ENCODE results near the gene CCSAP. TPM values are rescaled to one million over a fixed set of nuclear protein-coding genes. Genes with fewer than 3 reads are reported as not detected.
"Not testable (repeated sequence)": the region's sequence is repeated elsewhere in the genome, so short reads cannot be mapped to it uniquely, and the experiment has no call there.

The CCSAP gene
- total RNA-seq, 2 experiments from 2014 or later, result 8.9 to 9.8 TPM

DNA sequence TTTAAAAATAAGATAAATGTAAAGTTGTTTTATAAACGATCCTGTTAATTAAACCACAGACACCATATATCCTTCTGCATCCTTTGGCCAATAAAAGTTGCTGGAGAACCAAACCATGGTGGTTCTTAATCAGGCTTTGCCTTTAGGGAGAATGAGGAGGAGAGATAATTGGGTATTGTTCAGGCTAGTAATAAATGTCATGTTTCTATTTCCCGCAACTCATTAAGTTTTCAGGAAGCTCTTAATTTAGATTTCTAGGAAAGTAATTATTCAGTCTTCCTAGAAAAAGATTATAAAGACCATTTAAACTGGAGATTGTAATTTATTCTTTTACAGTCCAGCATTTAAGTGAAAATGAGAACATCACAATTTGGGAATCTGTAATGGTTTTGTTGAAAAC lies 37.5 kb downstream of the CCSAP start:
- CTCF ChIA-PET, result no interaction called here
- H3K4me1 Mint-ChIP-seq, result peaks cover 8% of the 10 kb centered on the region
- no peak for ATAC-seq
- H3K9me3 Mint-ChIP-seq (ENCODE audit: low read depth), result no peaks in the 10 kb centered on the region
- no peak overlapping the region for H3K4me3 Mint-ChIP-seq
- H3K27ac Mint-ChIP-seq, result no peak overlapping the region
- DNase-seq, result no peak
- H3K36me3 Mint-ChIP-seq, result peaks cover 30% of the 10 kb centered on the region
- no peaks in the 10 kb centered on the region for H3K27me3 Mint-ChIP-seq

DNA sequence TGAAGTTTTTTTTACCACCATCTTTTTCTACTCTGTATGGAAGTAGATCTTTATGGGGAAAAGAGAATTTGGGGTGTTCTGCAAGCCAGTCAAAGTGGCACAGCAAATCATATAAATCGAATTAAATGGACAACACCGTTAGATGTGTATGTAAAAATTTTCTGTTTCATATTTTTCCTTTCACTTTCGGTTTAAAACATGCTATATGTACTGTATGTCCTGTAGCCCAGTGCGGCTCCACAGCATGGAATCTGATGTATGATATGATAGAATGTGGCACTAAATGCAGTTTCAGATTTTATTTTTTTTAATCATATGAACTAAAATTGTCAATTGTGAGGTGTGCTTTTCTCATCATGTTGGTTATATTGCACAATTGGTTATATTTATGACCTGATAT lies 39.0 kb downstream of the CCSAP start:
- Mint-ChIP-seq H3K27ac (peak overlapping the region; percentile 3), H3K27me3 (no peaks in the 10 kb centered on the region), H3K9me3 (ENCODE audit: low read depth) (no peaks in the 10 kb centered on the region), H3K36me3 (peaks cover 35% of the 10 kb centered on the region), H3K4me3 (no peak overlapping the region), H3K4me1 (peaks cover 8% of the 10 kb centered on the region)
- DNase-seq, result no peak
- CTCF ChIA-PET, result no interaction called here
- ATAC-seq, result peak; percentile 64

DNA sequence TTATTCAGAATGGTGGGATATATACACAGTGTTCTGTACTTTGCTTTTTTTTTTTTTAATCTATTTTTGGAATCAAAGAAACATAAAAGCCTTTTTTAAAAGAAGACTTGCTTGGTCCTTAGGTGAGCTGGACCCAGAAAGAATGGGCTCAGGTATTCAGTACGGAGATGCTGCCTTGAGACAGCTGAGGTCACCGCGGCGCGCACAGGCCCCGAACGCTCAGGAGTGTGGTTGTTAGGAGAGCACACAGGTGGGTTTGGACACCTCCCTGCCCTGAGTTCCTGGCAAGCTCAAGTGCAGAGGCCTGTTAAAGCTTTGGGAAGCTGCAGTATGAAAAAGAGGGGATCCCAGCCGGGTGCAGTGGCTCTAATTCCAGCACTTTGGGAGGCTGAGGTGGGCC lies 40.1 kb downstream of the CCSAP start:
- CTCF ChIA-PET, result no interaction called here
- Mint-ChIP-seq H3K9me3 (ENCODE audit: low read depth) (no peaks in the 10 kb centered on the region), H3K36me3 (peaks cover 35% of the 10 kb centered on the region), H3K4me3 (no peak overlapping the region), H3K27ac (no peak overlapping the region), H3K4me1 (peaks cover 8% of the 10 kb centered on the region), H3K27me3 (no peaks in the 10 kb centered on the region)
- ATAC-seq, result no peak
- no peak for DNase-seq

DNA sequence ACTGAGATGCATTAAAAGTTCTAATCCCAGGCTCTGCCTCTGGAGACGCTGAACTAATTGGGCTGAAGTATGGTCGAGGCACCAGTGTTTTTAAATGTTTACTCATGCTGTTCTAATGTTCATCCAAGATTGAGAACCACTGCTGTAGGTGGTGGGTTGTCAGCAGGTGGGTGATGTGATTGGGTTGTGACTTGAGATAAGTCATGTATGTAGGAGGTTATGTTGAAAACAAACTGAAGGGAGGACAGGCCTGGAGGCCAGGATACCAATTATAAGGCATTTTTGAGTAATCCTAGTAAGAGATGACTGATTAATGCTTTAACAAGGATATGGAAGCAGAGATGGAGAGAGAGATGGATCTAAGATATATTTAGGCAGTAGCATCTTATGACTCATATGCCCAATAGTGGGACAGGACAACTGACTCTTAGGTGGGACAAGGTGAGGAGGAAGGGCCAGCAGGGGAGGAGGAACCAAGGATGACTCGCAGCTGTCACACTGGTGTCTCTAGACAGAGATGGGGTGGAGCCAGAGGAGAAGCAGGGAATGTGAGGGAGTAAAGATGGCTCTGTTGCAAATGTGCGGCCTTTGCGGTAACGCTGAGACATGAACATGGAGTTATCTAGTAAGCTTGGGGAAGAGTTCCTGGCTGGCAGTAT lies 42.6 kb downstream of the CCSAP start:
- peaks cover 30% of the 10 kb centered on the region for H3K36me3 Mint-ChIP-seq
- no peaks in the 10 kb centered on the region for H3K27me3 Mint-ChIP-seq
- DNase-seq (no peak), ATAC-seq (no peak)
- H3K9me3 Mint-ChIP-seq (ENCODE audit: low read depth), result no peaks in the 10 kb centered on the region
- no peak overlapping the region for H3K27ac Mint-ChIP-seq
- peaks cover 6% of the 10 kb centered on the region for H3K4me1 Mint-ChIP-seq
- CTCF ChIA-PET, result no interaction called here
- no peak overlapping the region for H3K4me3 Mint-ChIP-seq

DNA sequence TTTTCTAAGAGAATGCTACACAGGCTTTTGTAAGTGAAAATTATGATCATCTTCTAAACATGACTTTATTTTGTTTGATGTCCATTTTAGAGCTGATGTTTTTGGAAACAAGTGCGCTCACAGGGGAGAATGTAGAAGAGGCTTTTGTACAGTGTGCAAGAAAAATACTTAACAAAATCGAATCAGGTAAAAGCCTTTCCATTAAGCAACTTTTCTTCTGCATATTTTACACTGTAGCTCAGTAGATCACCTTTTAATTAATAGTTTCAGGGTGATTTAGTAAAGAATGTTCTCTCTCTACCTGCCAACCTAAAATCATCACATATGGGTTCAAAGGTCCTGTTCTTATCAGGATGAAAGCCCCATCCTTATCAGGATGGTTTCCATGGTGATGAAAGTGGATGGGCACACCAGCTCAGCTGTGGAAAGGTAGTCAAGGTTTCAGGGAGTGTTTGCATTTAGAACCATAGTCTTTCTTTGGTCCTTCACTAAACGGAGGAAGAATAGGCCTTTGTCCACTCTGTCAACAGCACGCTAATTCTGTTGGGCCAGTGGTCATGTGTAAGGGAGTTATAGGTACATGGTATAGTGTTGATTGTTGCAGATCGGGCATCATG lies 43.9 kb downstream of the CCSAP start:
- no peak overlapping the region for H3K27ac Mint-ChIP-seq
- H3K36me3 Mint-ChIP-seq, result peaks cover 25% of the 10 kb centered on the region
- DNase-seq, result no peak
- H3K4me1 Mint-ChIP-seq, result peaks cover 2% of the 10 kb centered on the region
- CTCF ChIA-PET, result interaction anchor here (0.6 to 1.4 kb wide), 3 partner anchors 12 to 208 kb away, joined by 3 read pairs; no protein-coding TSS in a partner anchor
- H3K27me3 Mint-ChIP-seq, result no peaks in the 10 kb centered on the region
- no peaks in the 10 kb centered on the region for H3K9me3 Mint-ChIP-seq (ENCODE audit: low read depth)
- ATAC-seq, result no peak
- no peak overlapping the region for H3K4me3 Mint-ChIP-seq

DNA sequence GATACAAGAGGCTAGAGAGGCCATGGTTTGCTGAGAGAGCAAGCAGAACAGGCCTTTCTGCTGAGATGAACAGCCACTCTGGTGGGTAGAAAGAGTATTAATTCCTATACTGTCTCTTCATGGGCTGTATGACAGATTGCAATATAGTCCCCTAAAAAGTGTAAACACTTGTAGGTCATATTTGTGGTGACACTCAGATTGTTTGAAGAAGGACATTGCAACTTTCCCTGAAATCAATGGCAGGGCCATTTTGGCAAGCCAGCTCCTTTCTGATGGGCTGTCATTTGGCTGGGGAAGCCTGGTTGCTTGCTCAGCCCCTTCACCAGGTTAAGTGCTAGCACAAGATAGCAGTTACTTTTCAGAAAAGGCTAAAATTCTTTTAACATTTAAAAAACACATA lies 44.4 kb downstream of the CCSAP start:
- Mint-ChIP-seq H3K4me3 (no peak overlapping the region), H3K36me3 (peaks cover 20% of the 10 kb centered on the region), H3K27ac (no peak overlapping the region), H3K9me3 (ENCODE audit: low read depth) (no peaks in the 10 kb centered on the region), H3K4me1 (peaks cover under 1% of the 10 kb centered on the region), H3K27me3 (no peaks in the 10 kb centered on the region)
- ATAC-seq (no peak), DNase-seq (no peak)
- CTCF ChIA-PET, result interaction anchor here (1.2 to 1.4 kb wide), 2 partner anchors 11 to 33 kb away, joined by 3 read pairs; no protein-coding TSS in a partner anchor

DNA sequence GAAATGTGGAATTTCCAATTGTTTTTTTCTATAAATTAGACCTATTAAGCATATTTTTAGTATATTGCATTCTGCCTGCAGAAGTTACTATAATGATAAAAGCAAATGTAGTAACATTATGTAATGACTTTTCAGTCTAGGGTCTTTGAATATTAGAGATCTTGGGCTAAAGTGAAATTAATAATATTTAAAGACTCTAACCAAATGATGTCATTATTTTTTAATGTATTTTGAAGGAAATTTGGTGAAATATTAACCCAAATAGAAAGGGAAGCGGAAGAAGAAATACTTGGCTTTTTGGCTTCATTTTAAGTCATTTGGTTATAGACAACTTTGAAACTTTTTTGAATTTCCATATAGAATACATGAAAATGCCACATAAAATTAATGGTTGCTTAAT lies 45.1 kb downstream of the CCSAP start:
- H3K27me3 Mint-ChIP-seq, result no peaks in the 10 kb centered on the region
- CTCF ChIA-PET, result interaction anchor here (1.2 kb wide), 1 partner anchor 11 kb away, joined by 3 read pairs; no protein-coding TSS in a partner anchor
- peaks cover 16% of the 10 kb centered on the region for H3K36me3 Mint-ChIP-seq
- H3K27ac Mint-ChIP-seq, result no peak overlapping the region
- H3K4me1 Mint-ChIP-seq, result no peaks in the 10 kb centered on the region
- ATAC-seq (no peak), DNase-seq (no peak)
- H3K4me3 Mint-ChIP-seq, result no peak overlapping the region
- no peaks in the 10 kb centered on the region for H3K9me3 Mint-ChIP-seq (ENCODE audit: low read depth)

DNA sequence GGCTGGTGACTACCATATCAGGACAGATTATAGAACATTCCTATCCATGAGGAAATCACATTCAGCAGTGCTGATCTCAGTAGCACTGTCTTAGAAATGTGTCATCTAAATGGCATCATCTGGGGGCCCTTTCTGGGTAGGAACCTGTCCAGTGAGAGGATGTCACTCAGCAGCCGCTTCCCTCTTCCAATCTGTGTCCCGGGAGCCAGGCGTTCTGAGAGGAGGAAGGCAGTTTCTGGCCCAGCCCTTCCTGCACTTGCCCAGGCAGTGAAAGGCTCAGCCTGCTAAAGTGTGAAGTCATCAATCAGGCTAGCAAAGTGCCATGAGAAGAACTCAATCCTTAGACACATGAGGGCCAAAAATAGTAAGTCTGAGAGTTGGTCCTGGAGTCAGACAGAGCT lies 46.3 kb downstream of the CCSAP start:
- no peak overlapping the region for H3K4me3 Mint-ChIP-seq
- ATAC-seq (no peak), DNase-seq (no peak)
- H3K4me1 Mint-ChIP-seq, result no peaks in the 10 kb centered on the region
- CTCF ChIA-PET, result interaction anchor here (0.7 to 0.8 kb wide), 2 partner anchors 25 to 148 kb away, joined by 3 read pairs; no protein-coding TSS in a partner anchor
- no peaks in the 10 kb centered on the region for H3K9me3 Mint-ChIP-seq (ENCODE audit: low read depth)
- peaks cover 15% of the 10 kb centered on the region for H3K36me3 Mint-ChIP-seq
- no peaks in the 10 kb centered on the region for H3K27me3 Mint-ChIP-seq
- no peak overlapping the region for H3K27ac Mint-ChIP-seq

DNA sequence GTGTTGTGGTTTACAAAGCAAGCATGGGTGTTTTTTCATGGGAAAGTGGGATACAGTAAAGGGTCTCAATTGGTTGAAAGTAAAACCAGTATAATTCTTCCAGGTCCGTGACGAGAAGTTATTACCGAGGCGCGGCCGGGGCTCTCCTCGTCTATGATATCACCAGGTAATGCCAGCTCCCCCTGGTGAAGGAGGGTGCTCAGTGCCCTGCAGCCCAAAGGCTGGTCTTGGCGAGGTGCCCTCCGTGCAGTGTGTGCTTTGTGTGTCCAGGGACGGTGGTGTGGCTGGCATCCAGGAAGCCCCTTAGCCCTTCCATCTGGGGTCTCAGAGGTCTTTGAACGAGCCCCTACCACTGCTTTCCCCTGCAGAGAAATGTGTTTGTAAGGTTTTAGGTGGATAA lies 47.1 kb downstream of the CCSAP start:
- CTCF ChIA-PET, result interaction anchor here (0.7 kb wide), 1 partner anchor 149 kb away, joined by 3 read pairs; no protein-coding TSS in a partner anchor
- no peak overlapping the region for H3K27ac Mint-ChIP-seq
- H3K36me3 Mint-ChIP-seq, result peaks cover 19% of the 10 kb centered on the region

DNA sequence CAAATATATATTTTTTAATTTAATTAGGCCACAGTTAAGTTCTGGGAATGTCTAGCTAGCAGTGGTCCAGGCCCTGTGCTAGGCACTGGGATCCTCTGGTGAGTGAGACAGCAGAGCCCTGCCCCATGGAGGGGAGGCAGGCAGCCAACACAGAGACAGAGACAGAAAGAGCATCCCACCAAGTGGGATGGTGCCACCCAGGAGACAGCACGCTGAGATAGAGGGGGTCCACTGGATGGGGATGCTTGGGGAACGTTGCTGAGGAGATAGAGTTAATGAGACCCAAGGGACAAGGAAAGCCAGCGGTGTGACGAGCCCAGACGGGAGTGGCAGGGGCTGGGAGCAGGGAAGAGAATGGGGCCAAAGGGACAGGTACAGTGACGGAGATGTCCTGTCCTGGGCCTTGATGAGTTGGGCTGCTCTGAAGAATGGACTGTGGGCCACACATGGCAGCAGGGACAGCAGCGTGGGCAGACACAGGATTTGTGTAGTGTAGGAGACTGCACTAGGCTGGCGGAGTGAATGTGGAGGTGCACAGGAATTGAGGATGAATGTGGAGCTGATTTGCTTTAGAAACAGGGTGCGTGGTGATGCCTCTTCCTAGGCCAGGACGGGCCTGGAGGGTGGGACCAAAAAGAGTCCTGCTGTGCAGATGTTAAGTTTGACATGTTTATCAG lies 49.2 kb downstream of the CCSAP start:
- DNase-seq, result no peak
- H3K27ac Mint-ChIP-seq, result no peak overlapping the region

More for the DNA sequence above, 47.1 kb downstream of the CCSAP start:
- Mint-ChIP-seq H3K4me1 (no peaks in the 10 kb centered on the region), H3K9me3 (ENCODE audit: low read depth) (no peaks in the 10 kb centered on the region), H3K27me3 (no peaks in the 10 kb centered on the region), H3K4me3 (no peak overlapping the region)
- DNase-seq (no peak), ATAC-seq (no peak)

DNA sequence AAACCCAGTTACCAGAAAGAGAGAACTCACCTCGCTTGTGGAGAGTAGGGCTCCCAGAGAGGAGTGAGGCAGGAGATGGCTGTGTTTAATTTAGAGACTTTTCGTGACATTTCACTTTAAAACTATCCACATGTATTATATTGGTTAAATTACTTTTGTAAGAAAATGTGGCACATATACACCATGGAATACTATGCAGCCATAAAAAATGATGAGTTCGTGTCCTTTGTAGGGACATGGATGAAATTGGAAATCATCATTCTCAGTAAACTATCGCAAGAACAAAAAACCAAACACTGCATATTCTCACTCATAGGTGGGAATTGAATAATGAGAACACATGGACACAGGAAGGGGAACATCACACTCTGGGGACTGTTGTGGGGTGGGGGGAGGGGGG lies 51.2 kb downstream of the CCSAP start:
- H3K4me1 Mint-ChIP-seq, result peaks cover 11% of the 10 kb centered on the region
- H3K27ac Mint-ChIP-seq; H3K27me3 Mint-ChIP-seq; ATAC-seq; H3K9me3 Mint-ChIP-seq (ENCODE audit: low read depth); H3K4me3 Mint-ChIP-seq; DNase-seq; CTCF ChIA-PET: not testable (repeated sequence)
- H3K36me3 Mint-ChIP-seq, result peaks cover 27% of the 10 kb centered on the region

More for the DNA sequence above, 49.2 kb downstream of the CCSAP start:
- CTCF ChIA-PET, result no interaction called here
- Mint-ChIP-seq H3K4me1 (no peaks in the 10 kb centered on the region), H3K27me3 (no peaks in the 10 kb centered on the region), H3K36me3 (peaks cover 18% of the 10 kb centered on the region), H3K4me3 (no peak overlapping the region), H3K9me3 (ENCODE audit: low read depth) (no peaks in the 10 kb centered on the region)
- no peak for ATAC-seq

DNA sequence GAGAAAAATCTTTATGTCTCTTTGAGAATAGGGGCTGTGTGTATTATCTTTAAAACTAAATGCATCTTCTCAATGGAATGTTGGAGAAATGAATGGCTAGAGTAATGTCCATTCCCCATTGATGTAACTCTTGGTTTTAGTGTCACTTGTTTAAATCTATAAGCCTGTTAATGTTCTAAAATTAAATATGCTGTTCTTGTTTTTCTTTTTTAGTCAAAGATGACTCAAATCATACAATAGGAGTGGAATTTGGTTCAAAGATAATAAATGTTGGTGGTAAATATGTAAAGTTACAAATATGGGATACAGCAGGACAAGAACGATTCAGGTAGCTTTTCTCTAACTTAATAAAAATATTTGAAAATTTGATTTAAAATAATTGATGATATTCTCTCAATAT lies 54.3 kb downstream of the CCSAP start:
- no peak for ATAC-seq
- peaks cover 25% of the 10 kb centered on the region for H3K4me1 Mint-ChIP-seq
- no peak overlapping the region for H3K4me3 Mint-ChIP-seq
- H3K27me3 Mint-ChIP-seq, result no peaks in the 10 kb centered on the region
- CTCF ChIA-PET, result no interaction called here
- no peak overlapping the region for H3K27ac Mint-ChIP-seq
- DNase-seq, result no peak
- no peaks in the 10 kb centered on the region for H3K9me3 Mint-ChIP-seq (ENCODE audit: low read depth)
- peaks cover 32% of the 10 kb centered on the region for H3K36me3 Mint-ChIP-seq

DNA sequence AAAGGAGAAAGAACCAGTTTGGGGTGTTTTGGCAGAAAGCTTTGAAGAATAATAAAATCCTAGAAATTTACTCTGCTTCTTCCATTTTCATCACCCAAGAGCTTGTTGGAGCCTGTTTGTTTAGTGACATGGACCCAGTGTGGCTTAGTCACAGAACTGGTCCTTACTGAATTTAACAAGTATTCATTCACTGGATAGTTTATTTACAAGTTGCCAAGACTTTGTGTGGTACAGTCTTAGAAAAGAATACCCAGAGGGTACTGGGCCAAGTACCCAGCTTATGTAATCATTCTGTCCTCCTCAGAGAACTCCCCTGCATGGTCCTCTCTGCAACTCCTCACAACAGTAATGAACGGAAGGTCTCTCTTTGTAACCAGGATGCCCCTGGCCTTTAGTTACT lies 55.6 kb downstream of the CCSAP start:
- DNase-seq (no peak), ATAC-seq (no peak)
- no peaks in the 10 kb centered on the region for H3K27me3 Mint-ChIP-seq
- no peak overlapping the region for H3K27ac Mint-ChIP-seq
- peaks cover 29% of the 10 kb centered on the region for H3K4me1 Mint-ChIP-seq
- CTCF ChIA-PET, result interaction anchor here (0.8 kb wide), 1 partner anchor 11 kb away, joined by 3 read pairs; no protein-coding TSS in a partner anchor
- no peak overlapping the region for H3K4me3 Mint-ChIP-seq
- peaks cover 38% of the 10 kb centered on the region for H3K36me3 Mint-ChIP-seq
- H3K9me3 Mint-ChIP-seq (ENCODE audit: low read depth), result no peaks in the 10 kb centered on the region

Measured in activated CD8-positive, alpha-beta memory T cell treated with anti-CD3 and anti-CD28 coated beads, Interleukin-2, amount 10 ng/mL, durations not matched to agents 7 days and 5 days (primary cell).